Progenitor cell of endocrine pancreas (in vitro differentiated cells): Measurements from ENCODE around the gene RAET1L. TPM values are rescaled to one million over a fixed set of nuclear protein-coding genes. Genes with fewer than 3 reads are reported as not detected.
"Not testable (repeated sequence)": the region's sequence is repeated elsewhere in the genome, so short reads cannot be mapped to it uniquely, and the experiment has no call there.

Source experiments
- DNase-seq: peaks from one replicate; pipeline ENCODE4 v3.0.0; 2021; ENCODE audit warnings: low spot score; ENCODE audit not compliant: unreplicated experiment
- H3K27ac Mint-ChIP-seq: 2 replicates; pipeline ENCODE4 v1.8.0; 2021; ENCODE audit warnings: mild to moderate bottlenecking, moderate library complexity, mixed read lengths
- H3K27me3 Mint-ChIP-seq: 2 replicates; pipeline ENCODE4 v1.8.0; 2021; ENCODE audit warnings: mixed read lengths
- H3K36me3 Mint-ChIP-seq: 2 replicates; pipeline ENCODE4 v1.8.0; 2022; ENCODE audit warnings: mixed read lengths; ENCODE audit not compliant: insufficient read depth
- H3K4me1 Mint-ChIP-seq: 2 replicates; pipeline ENCODE4 v1.8.0; 2021; ENCODE audit warnings: low read depth, mixed read lengths
- H3K4me3 Mint-ChIP-seq: 2 replicates; pipeline ENCODE4 v1.8.0; 2021; ENCODE audit warnings: low read depth, mild to moderate bottlenecking, moderate library complexity, mixed read lengths
- H3K9me3 Mint-ChIP-seq: 2 replicates; pipeline ENCODE4 v1.8.0; 2021; ENCODE audit warnings: low read depth, mixed read lengths
- CTCF ChIP-seq: fragments of 200-600 bp; sonication (generic); IDR thresholded peaks from one replicate; pipeline ENCODE4 v1.5.0; 2021; ENCODE audit warnings: antibody characterized with exemption, mild to moderate bottlenecking; ENCODE audit not compliant: unreplicated experiment
- total RNA-seq: library from RNA; stranded (reverse); gene quantifications from 2 replicates; pipeline ENCODE4 v1.2.1, GENCODE V29; 2021

Gene RAET1L
- total RNA-seq, 1 donor from 2014 or later, result not detected

- no peak for TF ChIP-seq CTCF
- DNase-seq, result peak; percentile 33
- no peaks in the 10 kb centered on the region for H3K9me3 Mint-ChIP-seq
- H3K27me3 Mint-ChIP-seq, result peaks cover 9% of the 10 kb centered on the region
- H3K36me3 Mint-ChIP-seq, result peaks cover 5% of the 10 kb centered on the region
- peak overlapping the region; percentile 75 for H3K27ac Mint-ChIP-seq
- peaks cover 3% of the 10 kb centered on the region for H3K4me1 Mint-ChIP-seq
- peak overlapping the region; percentile 92 for H3K4me3 Mint-ChIP-seq
Observed at GRCh38 chr6:150069706-150070105, 44.4 kb upstream of the RAET1L start.

GRCh38 chr6:150068720-150069648 is 43.7 kb upstream of the RAET1L start, which contains the start of gene ULBP3:
Gene ULBP3 (minus strand): TSS chr6:150069121. CDS start chr6:150069066, 55 bp downstream.
- H3K36me3 Mint-ChIP-seq, result peaks cover 6% of the 10 kb centered on the region
- peak within 1 kb of the TSS; percentile 92 for H3K27ac Mint-ChIP-seq
- H3K9me3 Mint-ChIP-seq, result no peaks in the 10 kb centered on the region
- peaks cover 3% of the 10 kb centered on the region for H3K4me1 Mint-ChIP-seq
- H3K27me3 Mint-ChIP-seq, result peaks cover 6% of the 10 kb centered on the region
- DNase-seq, result peak; percentile 85
- TF ChIP-seq CTCF, result peak; percentile 66
- peak within 1 kb of the TSS; percentile 92 for H3K4me3 Mint-ChIP-seq

GRCh38 chr6:150068151-150068550 is 42.8 kb upstream of the RAET1L start:
- no peak for TF ChIP-seq CTCF
- peaks cover 9% of the 10 kb centered on the region for H3K36me3 Mint-ChIP-seq
- no peaks in the 10 kb centered on the region for H3K9me3 Mint-ChIP-seq
- no peak for DNase-seq
- H3K4me3 Mint-ChIP-seq, result peak overlapping the region; percentile 92
- H3K4me1 Mint-ChIP-seq, result peaks cover 3% of the 10 kb centered on the region
- H3K27ac Mint-ChIP-seq, result peak overlapping the region; percentile 32
- H3K27me3 Mint-ChIP-seq, result peaks cover 3% of the 10 kb centered on the region

GRCh38 chr6:150065083-150065482 is 39.8 kb upstream of the RAET1L start:
- DNase-seq, result no peak
- H3K36me3 Mint-ChIP-seq, result peaks cover 19% of the 10 kb centered on the region
- peaks cover 3% of the 10 kb centered on the region for H3K27me3 Mint-ChIP-seq
- H3K27ac Mint-ChIP-seq, result no peak overlapping the region
- H3K4me3 Mint-ChIP-seq, result no peak overlapping the region
- TF ChIP-seq CTCF, result no peak
- peaks cover 3% of the 10 kb centered on the region for H3K4me1 Mint-ChIP-seq
- H3K9me3 Mint-ChIP-seq, result no peaks in the 10 kb centered on the region

GRCh38 chr6:150063640-150064039 is 38.3 kb upstream of the RAET1L start:
- H3K27ac Mint-ChIP-seq, result no peak overlapping the region
- peaks cover 3% of the 10 kb centered on the region for H3K27me3 Mint-ChIP-seq
- TF ChIP-seq CTCF, result no peak
- H3K4me1 Mint-ChIP-seq, result peaks cover 2% of the 10 kb centered on the region
- H3K36me3 Mint-ChIP-seq, result peaks cover 19% of the 10 kb centered on the region
- no peak for DNase-seq
- no peak overlapping the region for H3K4me3 Mint-ChIP-seq
- no peaks in the 10 kb centered on the region for H3K9me3 Mint-ChIP-seq

GRCh38 chr6:150059973-150060372 is 34.6 kb upstream of the RAET1L start:
- DNase-seq, H3K4me1 Mint-ChIP-seq, H3K9me3 Mint-ChIP-seq, H3K27ac Mint-ChIP-seq, H3K4me3 Mint-ChIP-seq: not testable (repeated sequence)
- Mint-ChIP-seq H3K27me3 (peaks cover 19% of the 10 kb centered on the region), H3K36me3 (peaks cover 15% of the 10 kb centered on the region)
